ENCODE results near the gene FAF1.
"Not testable (repeated sequence)": the region's sequence is repeated elsewhere in the genome, so short reads cannot be mapped to it uniquely, and the experiment has no call there.

Gene FAF1

GRCh38 chr1:50836117-50836516 lies 124.0 kb downstream of the FAF1 start:
- TF ChIP-seq CTCF (IDR thresholded peaks at IDR 0.05; ENCODE audit: low read depth, low read length), result no peak
- DNase-seq (ENCODE audit: extremely low read depth, low read depth), result no peak

- TF ChIP-seq CTCF (IDR thresholded peaks at IDR 0.05; ENCODE audit: low read depth, low read length), result no peak
These were observed 126.9 kb downstream of the FAF1 start for GRCh38 chr1:50833216-50833615.

GRCh38 chr1:50832167-50832566 lies 127.9 kb downstream of the FAF1 start:
- no peak for DNase-seq (ENCODE audit: extremely low read depth, low read depth)
- TF ChIP-seq CTCF (IDR thresholded peaks at IDR 0.05; ENCODE audit: low read depth, low read length), result no peak

More at GRCh38 chr1:50833216-50833615, 126.9 kb downstream of the FAF1 start:
- no peak for DNase-seq (ENCODE audit: extremely low read depth, low read depth)

- TF ChIP-seq CTCF (IDR thresholded peaks at IDR 0.05; ENCODE audit: low read depth, low read length), result no peak
- DNase-seq (ENCODE audit: extremely low read depth, low read depth), result no peak
These were observed 128.6 kb downstream of the FAF1 start for GRCh38 chr1:50831300-50832061.

- TF ChIP-seq CTCF (IDR thresholded peaks at IDR 0.05; ENCODE audit: low read depth, low read length), result no peak
- peak; percentile 3 for DNase-seq (ENCODE audit: extremely low read depth, low read depth)
These were observed 129.4 kb downstream of the FAF1 start for GRCh38 chr1:50830621-50831020.

GRCh38 chr1:50829014-50829958 lies 130.8 kb downstream of the FAF1 start:
- TF ChIP-seq CTCF (IDR thresholded peaks at IDR 0.05; ENCODE audit: low read depth, low read length), result no peak
- DNase-seq (ENCODE audit: extremely low read depth, low read depth), result no peak

- no peak for DNase-seq (ENCODE audit: extremely low read depth, low read depth)
- TF ChIP-seq CTCF (IDR thresholded peaks at IDR 0.05; ENCODE audit: low read depth, low read length), result no peak
These were observed 132.5 kb downstream of the FAF1 start for GRCh38 chr1:50827546-50827945.

GRCh38 chr1:50826792-50827191 lies 133.3 kb downstream of the FAF1 start:
- not testable (repeated sequence) for DNase-seq (ENCODE audit: extremely low read depth, low read depth)
